ENCODE measurements around the gene PGLYRP1. TPM values are rescaled to one million over a fixed set of nuclear protein-coding genes. Genes with fewer than 3 reads are reported as not detected.

Gene PGLYRP1
- total RNA-seq, 1 donor from 2014 or later = not detected

- TF ChIP-seq CTCF (IDR thresholded peaks at IDR 0.05; ENCODE audit: partially characterized antibody, unreplicated experiment) = no peak
- Mint-ChIP-seq H3K36me3 (ENCODE audit: unreplicated experiment) (peaks cover 9% of the 10 kb centered on the region), H3K27ac (ENCODE audit: unreplicated experiment) (no peak overlapping the region), H3K4me3 (ENCODE audit: unreplicated experiment) (no peak overlapping the region), H3K9me3 (ENCODE audit: unreplicated experiment) (no peaks in the 10 kb centered on the region), H3K27me3 (ENCODE audit: unreplicated experiment) (peaks cover 4% of the 10 kb centered on the region), H3K4me1 (ENCODE audit: low read depth, unreplicated experiment) (no peaks in the 10 kb centered on the region)
- DNase-seq = no peak
These were observed 10.5 kb upstream of the PGLYRP1 start for GRCh38 chr19:46033401-46033800.

GRCh38 chr19:46032597-46033025 is 9.8 kb upstream of the PGLYRP1 start:
- no peaks in the 10 kb centered on the region for H3K9me3 Mint-ChIP-seq (ENCODE audit: unreplicated experiment)
- H3K27me3 Mint-ChIP-seq (ENCODE audit: unreplicated experiment) = peaks cover 4% of the 10 kb centered on the region

GRCh38 chr19:46031781-46032596 is 9.1 kb upstream of the PGLYRP1 start:
- H3K9me3 Mint-ChIP-seq (ENCODE audit: unreplicated experiment) = no peaks in the 10 kb centered on the region
- peaks cover 4% of the 10 kb centered on the region for H3K27me3 Mint-ChIP-seq (ENCODE audit: unreplicated experiment)
- no peak overlapping the region for H3K27ac Mint-ChIP-seq (ENCODE audit: unreplicated experiment)
- no peaks in the 10 kb centered on the region for H3K4me1 Mint-ChIP-seq (ENCODE audit: low read depth, unreplicated experiment)
- DNase-seq = no peak
- TF ChIP-seq CTCF (IDR thresholded peaks at IDR 0.05; ENCODE audit: partially characterized antibody, unreplicated experiment) = no peak
- H3K4me3 Mint-ChIP-seq (ENCODE audit: unreplicated experiment) = no peak overlapping the region
- peaks cover 5% of the 10 kb centered on the region for H3K36me3 Mint-ChIP-seq (ENCODE audit: unreplicated experiment)

More at GRCh38 chr19:46032597-46033025, 9.8 kb upstream of the PGLYRP1 start:
- no peak for DNase-seq
- no peak for TF ChIP-seq CTCF (IDR thresholded peaks at IDR 0.05; ENCODE audit: partially characterized antibody, unreplicated experiment)
- peaks cover 9% of the 10 kb centered on the region for H3K36me3 Mint-ChIP-seq (ENCODE audit: unreplicated experiment)
- H3K4me1 Mint-ChIP-seq (ENCODE audit: low read depth, unreplicated experiment) = no peaks in the 10 kb centered on the region
- H3K27ac Mint-ChIP-seq (ENCODE audit: unreplicated experiment) = no peak overlapping the region
- no peak overlapping the region for H3K4me3 Mint-ChIP-seq (ENCODE audit: unreplicated experiment)

GRCh38 chr19:46030812-46031550 is 8.1 kb upstream of the PGLYRP1 start:
- H3K4me1 Mint-ChIP-seq (ENCODE audit: low read depth, unreplicated experiment) = no peaks in the 10 kb centered on the region

More at GRCh38 chr19:46030812-46031550, 8.1 kb upstream of the PGLYRP1 start:
- H3K4me3 Mint-ChIP-seq (ENCODE audit: unreplicated experiment) = no peak overlapping the region
- H3K27ac Mint-ChIP-seq (ENCODE audit: unreplicated experiment) = no peak overlapping the region
- H3K9me3 Mint-ChIP-seq (ENCODE audit: unreplicated experiment) = no peaks in the 10 kb centered on the region
- DNase-seq = no peak
- peaks cover 4% of the 10 kb centered on the region for H3K27me3 Mint-ChIP-seq (ENCODE audit: unreplicated experiment)
- H3K36me3 Mint-ChIP-seq (ENCODE audit: unreplicated experiment) = peaks cover 10% of the 10 kb centered on the region
- TF ChIP-seq CTCF (IDR thresholded peaks at IDR 0.05; ENCODE audit: partially characterized antibody, unreplicated experiment) = no peak
